ENCODE data around the gene OSBPL8. TPM values are rescaled to one million over a fixed set of nuclear protein-coding genes. Genes with fewer than 3 reads are reported as not detected.

The OSBPL8 gene
- total RNA-seq, 3 donors from 2014 or later: 77.6 to 89.1 (median 87.2) TPM

DNA sequence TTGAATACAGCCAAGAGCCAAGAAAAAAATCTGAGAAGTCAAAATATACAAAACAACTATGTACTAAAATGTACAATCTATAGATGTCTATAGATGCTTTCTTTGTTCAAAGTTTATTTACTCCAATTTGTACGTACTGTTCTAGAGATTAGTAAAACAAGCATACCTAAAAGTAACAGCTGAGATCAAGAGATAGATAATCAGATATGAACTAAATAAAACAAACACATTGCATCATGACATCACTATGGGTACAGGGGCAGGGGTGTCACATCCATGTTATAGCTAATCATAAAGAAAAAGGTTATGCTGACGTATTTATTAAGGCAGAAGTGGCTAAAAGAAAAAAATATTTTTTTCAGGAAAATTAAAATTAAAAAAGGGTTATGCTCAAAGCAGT is 139.3 kb downstream of the OSBPL8 start:
- Histone ChIP-seq H3K4me3 (no peak overlapping the region), H3K36me3 (no peaks in the 10 kb centered on the region), H3K27ac (no peak overlapping the region), H3K27me3 (no peaks in the 10 kb centered on the region), H3K9me3 (peaks cover 4 to 10% of the 10 kb centered on the region in 2 donors), H3K4me1 (no peaks in the 10 kb centered on the region)
- intact Hi-C loops (cut with DNase I; ENCODE audit: low total_unique reads): no loop called here
- no peak for DNase-seq (ENCODE audit: low spot score in 2 of 2)
- TF ChIP-seq, protein P1, sequence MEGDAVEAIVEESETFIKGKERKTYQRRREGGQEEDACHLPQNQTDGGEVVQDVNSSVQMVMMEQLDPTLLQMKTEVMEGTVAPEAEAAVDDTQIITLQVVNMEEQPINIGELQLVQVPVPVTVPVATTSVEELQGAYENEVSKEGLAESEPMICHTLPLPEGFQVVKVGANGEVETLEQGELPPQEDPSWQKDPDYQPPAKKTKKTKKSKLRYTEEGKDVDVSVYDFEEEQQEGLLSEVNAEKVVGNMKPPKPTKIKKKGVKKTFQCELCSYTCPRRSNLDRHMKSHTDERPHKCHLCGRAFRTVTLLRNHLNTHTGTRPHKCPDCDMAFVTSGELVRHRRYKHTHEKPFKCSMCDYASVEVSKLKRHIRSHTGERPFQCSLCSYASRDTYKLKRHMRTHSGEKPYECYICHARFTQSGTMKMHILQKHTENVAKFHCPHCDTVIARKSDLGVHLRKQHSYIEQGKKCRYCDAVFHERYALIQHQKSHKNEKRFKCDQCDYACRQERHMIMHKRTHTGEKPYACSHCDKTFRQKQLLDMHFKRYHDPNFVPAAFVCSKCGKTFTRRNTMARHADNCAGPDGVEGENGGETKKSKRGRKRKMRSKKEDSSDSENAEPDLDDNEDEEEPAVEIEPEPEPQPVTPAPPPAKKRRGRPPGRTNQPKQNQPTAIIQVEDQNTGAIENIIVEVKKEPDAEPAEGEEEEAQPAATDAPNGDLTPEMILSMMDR (IDR thresholded peaks at IDR 0.05): no peak
- TF ChIP-seq POLR2AphosphoS5 (IDR thresholded peaks at IDR 0.05): no peak
- TF ChIP-seq POLR2A (IDR thresholded peaks at IDR 0.05): no peak

DNA sequence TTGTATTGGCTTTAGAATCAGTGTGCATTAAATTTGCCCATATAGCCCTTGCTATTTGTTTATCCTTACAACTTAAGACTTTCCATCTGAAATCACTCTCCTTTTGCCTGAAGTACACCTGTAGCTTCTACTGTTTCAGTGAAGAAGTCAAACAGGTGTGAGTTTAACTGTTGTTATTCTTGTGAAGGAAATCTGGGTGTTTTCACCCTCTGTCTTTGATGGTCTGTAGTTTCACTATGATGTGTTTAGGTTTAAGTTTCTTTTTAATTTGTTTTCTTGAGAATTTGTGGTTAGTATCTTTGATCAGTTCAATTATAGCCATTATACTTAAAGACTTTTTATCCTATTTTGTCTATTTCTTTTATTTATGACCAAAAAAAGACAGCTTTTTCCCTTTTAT is 142.5 kb downstream of the OSBPL8 start:
- Histone ChIP-seq H3K4me3 (no peak overlapping the region), H3K4me1 (no peaks in the 10 kb centered on the region), H3K27me3 (no peaks in the 10 kb centered on the region), H3K36me3 (no peaks in the 10 kb centered on the region), H3K27ac (no peak overlapping the region), H3K9me3 (no peaks in the 10 kb centered on the region)
- intact Hi-C loops (cut with DNase I; ENCODE audit: low total_unique reads): no loop called here
- TF ChIP-seq, protein P1 (IDR thresholded peaks at IDR 0.05): no peak
- TF ChIP-seq POLR2A (IDR thresholded peaks at IDR 0.05): no peak
- no peak for TF ChIP-seq POLR2AphosphoS5 (IDR thresholded peaks at IDR 0.05)
- no peak for DNase-seq (ENCODE audit: low spot score in 2 of 2)

DNA sequence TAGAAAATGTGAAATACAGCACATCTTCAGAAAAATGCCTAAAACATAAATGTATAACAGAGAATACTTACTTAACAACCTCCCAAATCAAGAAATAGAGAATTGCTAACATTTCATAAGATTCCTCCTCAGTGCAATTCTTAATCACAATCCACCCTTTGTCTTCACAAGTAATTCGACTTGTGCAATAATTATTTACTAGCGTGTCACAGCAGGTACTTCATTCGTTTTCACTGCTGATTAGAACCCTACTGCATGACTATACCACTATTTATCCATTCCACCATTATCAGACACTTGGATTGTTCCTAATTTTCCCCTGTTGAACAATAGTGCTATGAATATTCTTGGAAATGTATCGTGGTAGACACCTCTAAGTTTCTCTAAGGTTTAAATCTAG is 146.4 kb downstream of the OSBPL8 start:
- H3K4me3 ChIP-seq: no peak overlapping the region
- no peak for DNase-seq (ENCODE audit: low spot score in 2 of 2)
- H3K4me1 ChIP-seq: no peaks in the 10 kb centered on the region
- TF ChIP-seq, protein P1 (IDR thresholded peaks at IDR 0.05): no peak
- TF ChIP-seq POLR2AphosphoS5 (IDR thresholded peaks at IDR 0.05): no peak
- no peak for TF ChIP-seq POLR2A (IDR thresholded peaks at IDR 0.05)
- no peaks in the 10 kb centered on the region for H3K36me3 ChIP-seq
- H3K27ac ChIP-seq: no peak overlapping the region
- intact Hi-C loops (cut with DNase I; ENCODE audit: low total_unique reads): no loop called here
- no peaks in the 10 kb centered on the region for H3K27me3 ChIP-seq
- H3K9me3 ChIP-seq: no peaks in the 10 kb centered on the region

DNA sequence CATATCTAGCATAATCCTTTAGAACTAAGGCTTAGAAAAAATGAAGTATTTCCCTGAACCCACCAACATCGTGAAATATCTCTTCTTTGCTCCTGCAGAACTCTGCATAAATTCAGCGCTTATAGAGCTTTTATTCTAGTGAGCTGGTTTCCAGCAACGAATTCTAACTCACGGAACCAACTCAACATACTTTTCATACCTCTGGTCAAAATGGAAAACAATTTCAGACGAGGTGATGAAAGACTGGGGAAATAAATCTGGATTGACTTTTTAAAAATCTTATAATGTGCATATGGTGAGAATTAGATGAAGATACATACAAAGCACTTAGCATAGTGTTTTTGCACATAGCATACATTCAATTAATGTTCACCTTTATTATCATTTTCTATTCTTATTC is 148.8 kb downstream of the OSBPL8 start:
- no peak for TF ChIP-seq POLR2A (IDR thresholded peaks at IDR 0.05)
- Histone ChIP-seq H3K27me3 (no peaks in the 10 kb centered on the region), H3K36me3 (no peaks in the 10 kb centered on the region), H3K9me3 (no peaks in the 10 kb centered on the region), H3K4me3 (no peak overlapping the region), H3K4me1 (no peaks in the 10 kb centered on the region), H3K27ac (no peak overlapping the region)
- no peak for DNase-seq (ENCODE audit: low spot score in 2 of 2)
- intact Hi-C loops (cut with DNase I; ENCODE audit: low total_unique reads): no loop called here

DNA sequence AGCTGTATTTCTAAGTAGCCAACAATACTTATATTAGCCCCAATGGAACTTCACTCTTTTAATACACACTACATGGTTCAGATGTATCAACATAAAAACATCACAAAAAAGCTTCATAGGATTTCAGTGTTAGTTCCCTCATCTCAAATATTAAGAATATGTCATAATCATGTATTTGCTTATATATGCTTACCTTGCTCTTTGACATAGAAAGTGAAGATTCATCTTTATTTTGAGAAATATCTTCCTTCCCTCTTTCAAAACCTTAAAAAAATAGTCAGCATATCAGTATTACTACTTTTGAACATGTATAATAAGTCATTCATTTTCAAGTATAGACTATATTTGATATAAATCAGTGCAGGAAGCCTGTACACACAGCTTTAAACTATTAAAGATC is 149.2 kb downstream of the OSBPL8 start:
- H3K4me1 ChIP-seq: no peaks in the 10 kb centered on the region
- intact Hi-C loops (cut with DNase I; ENCODE audit: low total_unique reads): no loop called here
- TF ChIP-seq POLR2AphosphoS5 (IDR thresholded peaks at IDR 0.05): no peak
- TF ChIP-seq POLR2A (IDR thresholded peaks at IDR 0.05): no peak
- TF ChIP-seq, protein P1 (IDR thresholded peaks at IDR 0.05): no peak
- H3K36me3 ChIP-seq: no peaks in the 10 kb centered on the region
- H3K27ac ChIP-seq: no peak overlapping the region
- no peak overlapping the region for H3K4me3 ChIP-seq
- H3K27me3 ChIP-seq: no peaks in the 10 kb centered on the region
- no peaks in the 10 kb centered on the region for H3K9me3 ChIP-seq
- no peak for DNase-seq (ENCODE audit: low spot score in 2 of 2)

DNA sequence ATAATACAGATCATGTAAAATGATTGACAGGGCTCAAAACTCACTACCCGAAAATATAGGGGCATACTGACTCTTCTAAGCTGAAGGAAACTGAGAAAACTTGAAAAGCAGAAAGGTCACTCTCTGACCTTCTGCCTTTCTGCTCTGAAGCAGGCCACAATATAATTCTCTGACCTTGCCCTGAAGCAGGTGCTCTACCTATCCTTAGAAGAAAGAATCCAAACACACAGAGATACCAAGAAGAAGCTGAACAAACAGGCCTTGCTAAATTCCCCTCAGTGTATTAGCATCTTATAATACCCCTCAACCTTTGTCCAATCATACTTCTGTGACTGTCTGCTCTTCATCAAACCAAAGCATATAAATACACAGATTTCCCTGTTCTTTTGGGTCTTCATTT is 150.5 kb downstream of the OSBPL8 start:
- Histone ChIP-seq H3K27ac (no peak overlapping the region), H3K4me1 (no peaks in the 10 kb centered on the region), H3K9me3 (no peaks in the 10 kb centered on the region), H3K4me3 (no peak overlapping the region), H3K27me3 (no peaks in the 10 kb centered on the region), H3K36me3 (no peaks in the 10 kb centered on the region)
- TF ChIP-seq, protein P1 (IDR thresholded peaks at IDR 0.05): no peak
- no peak for TF ChIP-seq POLR2A (IDR thresholded peaks at IDR 0.05)
- TF ChIP-seq POLR2AphosphoS5 (IDR thresholded peaks at IDR 0.05): no peak
- no peak for DNase-seq (ENCODE audit: low spot score in 2 of 2)
- intact Hi-C loops (cut with DNase I; ENCODE audit: low total_unique reads): no loop called here

All from breast epithelium (tissue), 4 donors.